GM19438 (cell line): ENCODE results near the gene GDF9.

Experiments
- ATAC-seq: cut with Tn5 transposase; IDR thresholded peaks from one replicate; pipeline ENCODE4 v1.9.1; 2021; ENCODE audit warnings: low read depth; ENCODE audit not compliant: unreplicated experiment

GDF9 gene

DNA sequence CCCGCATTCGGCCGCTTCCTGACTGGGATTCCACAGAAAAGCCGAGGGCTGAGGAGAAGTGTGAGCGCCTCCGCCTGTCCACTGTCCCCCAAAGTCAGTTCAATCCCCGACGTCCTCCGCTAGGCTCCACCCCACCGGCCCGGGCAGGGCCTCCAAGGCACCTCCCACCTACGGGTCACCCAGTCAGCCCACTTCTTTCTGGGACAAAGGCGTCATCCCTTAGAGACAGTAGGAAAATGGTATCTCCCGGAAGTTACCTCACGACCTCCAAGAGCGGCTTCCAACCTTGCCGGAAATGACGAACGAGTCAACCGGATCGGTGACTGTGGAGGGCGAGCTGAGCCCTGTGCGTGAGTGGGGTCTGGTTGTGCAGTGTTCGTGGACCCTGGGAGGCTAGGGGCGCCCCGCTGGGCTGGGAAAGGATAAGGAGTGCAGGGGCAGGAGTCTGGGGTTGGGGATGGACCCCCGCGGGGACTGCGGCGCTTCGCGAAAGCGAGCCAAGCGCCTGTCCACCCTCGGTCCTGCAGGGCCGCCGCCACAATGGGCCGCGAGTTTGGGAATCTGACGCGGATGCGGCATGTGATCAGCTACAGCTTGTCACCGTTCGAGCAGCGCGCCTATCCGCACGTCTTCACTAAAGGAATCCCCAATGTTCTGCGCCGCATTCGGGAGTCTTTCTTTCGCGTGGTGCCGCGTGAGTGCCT, at the start of gene GDF9, which contains the start of gene UQCRQ:
Gene GDF9, minus strand, starts transcription at position 128 of the 704 bp plus-strand sequence. CDS start 1,936 bp downstream, outside the sequence.
Gene UQCRQ, plus strand, starts transcription at position 301 of the 704 bp plus-strand sequence. Its CDS starts 240 bp downstream, at position 541.
- peak; percentile 98 for ATAC-seq

GRCh38 chr5:132915681-132916080, 49.4 kb upstream of the GDF9 start:
- ATAC-seq, result no peak

- no peak for ATAC-seq
Observed at GRCh38 chr5:132909702-132910101, 43.4 kb upstream of the GDF9 start.

DNA sequence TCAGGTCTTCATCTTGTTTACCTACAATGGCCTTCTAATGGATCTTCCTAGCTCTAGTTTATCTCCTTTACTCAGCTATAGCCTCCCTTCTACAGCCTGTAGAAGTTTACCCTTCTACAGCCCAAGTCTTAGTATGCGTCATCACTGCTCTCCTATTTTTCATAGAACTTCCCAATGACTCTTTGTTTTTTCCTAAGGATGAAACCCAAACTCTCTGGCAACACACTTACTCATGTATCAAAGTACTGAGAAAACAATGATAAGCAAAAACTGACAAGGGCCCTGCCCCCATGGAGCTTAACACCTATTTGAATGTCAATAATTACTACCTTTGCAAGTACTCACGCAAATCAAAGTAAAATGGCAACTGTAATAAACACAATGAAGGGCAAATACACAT, 40.9 kb upstream of the GDF9 start:
- no peak for ATAC-seq

GRCh38 chr5:132905938-132906337, 39.7 kb upstream of the GDF9 start:
- no peak for ATAC-seq

- no peak for ATAC-seq
Observed at GRCh38 chr5:132901730-132902129, 35.5 kb upstream of the GDF9 start.

- ATAC-seq, result no peak
Observed at GRCh38 chr5:132901036-132901435, 34.8 kb upstream of the GDF9 start.

DNA sequence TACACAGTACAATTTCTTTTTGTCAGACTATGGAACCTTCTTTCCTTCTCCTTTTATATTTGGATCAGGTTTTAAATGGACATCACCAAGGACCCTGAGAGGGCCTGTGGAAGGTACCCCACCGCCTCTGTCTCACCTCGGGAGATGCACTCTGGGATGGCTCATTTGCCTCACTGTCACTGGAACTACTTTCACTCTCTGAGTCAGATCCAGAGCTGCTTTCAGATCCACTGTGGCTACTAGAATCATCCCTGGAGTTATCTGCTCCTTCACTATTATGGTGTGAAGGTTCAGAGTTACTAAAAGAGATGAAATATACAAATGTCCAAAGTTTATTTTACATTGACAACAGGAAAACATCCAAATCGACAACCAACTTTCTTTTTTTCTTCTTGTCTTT, 31.8 kb upstream of the GDF9 start:
- ATAC-seq, result no peak

- ATAC-seq, result no peak
Observed at GRCh38 chr5:132896685-132897084, 30.4 kb upstream of the GDF9 start.

DNA sequence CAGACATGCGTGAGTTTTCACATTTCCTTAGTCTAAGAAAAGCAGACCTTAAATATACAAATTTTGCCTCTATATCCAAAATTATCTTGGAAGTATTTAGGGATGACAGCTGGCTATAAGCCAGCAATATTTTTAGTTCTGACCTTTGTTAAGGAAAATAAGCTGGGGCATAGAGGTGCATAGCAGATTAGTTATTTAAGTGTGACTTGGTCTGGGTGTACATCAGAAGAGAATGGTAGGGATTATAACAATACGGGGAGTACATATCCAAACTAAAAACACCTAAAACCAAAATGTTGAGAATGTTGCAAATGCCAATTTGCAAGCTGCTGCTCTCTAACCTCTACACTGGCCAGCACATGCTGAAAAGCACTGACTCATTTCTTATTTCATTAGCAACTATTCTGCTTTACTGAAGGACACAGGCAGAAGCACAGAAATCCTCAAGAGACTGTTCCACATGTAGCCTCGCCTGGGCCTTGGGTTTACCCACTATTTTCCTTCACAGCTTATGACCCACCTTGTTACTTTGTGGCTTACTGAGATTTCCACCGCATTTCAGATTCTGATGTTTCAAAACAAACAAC, 29.5 kb upstream of the GDF9 start:
- no peak for ATAC-seq

DNA sequence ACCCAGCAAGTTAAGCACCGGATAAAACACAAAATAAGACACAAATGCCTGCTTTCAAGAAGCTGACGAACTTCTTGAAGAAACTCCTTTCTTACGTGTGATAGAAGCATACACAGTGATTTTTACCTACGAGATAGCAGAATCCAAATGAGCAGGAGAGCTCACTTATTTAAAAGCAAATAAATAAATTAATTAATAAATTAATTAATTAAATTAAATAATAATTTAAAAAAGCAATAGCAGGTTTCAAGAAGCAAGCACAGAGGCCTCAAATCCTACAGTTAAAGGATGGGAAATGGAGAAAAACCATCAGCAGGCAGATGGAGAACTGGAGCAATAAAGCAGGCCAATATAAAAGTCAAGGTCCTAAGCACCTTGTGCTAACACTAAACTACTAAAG, 24.5 kb upstream of the GDF9 start:
- no peak for ATAC-seq

DNA sequence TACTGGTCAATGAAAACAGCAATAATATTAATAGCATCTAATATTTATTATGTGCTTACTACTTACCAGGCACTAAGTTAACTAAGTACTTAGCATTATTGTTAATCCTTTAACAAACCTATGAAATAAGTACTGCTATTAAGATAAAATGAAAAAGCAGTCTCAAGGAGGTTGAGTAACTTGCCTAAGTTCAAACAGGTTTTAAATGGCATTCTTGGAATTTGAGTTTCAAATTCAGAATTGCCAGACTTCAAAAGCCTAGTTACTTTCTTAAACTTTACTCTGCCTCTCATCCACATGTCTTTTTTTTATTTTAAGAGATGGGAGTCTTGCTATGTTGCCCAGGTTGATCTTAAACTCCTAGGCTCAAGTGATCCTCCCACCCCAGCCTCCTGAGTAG, 23.2 kb upstream of the GDF9 start:
- ATAC-seq, result no peak

DNA sequence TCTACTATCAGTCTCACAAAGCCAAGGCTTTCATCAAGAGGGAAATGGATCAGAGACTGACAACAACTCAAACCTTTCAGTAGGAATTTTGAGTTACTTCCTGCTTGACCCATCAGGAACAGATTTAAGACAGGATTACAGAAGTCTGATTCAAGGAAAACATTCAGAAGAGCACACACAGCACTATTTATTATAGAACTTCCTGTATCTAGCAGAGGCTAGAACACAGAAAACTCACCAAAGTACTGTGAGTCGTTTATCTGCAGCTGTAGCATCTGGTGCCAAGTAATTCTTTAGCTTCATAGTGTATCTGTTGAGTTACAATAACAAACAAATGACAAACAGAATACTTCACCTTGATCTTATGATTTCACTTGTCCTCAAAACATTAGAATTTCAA, 21.0 kb upstream of the GDF9 start:
- no peak for ATAC-seq

DNA sequence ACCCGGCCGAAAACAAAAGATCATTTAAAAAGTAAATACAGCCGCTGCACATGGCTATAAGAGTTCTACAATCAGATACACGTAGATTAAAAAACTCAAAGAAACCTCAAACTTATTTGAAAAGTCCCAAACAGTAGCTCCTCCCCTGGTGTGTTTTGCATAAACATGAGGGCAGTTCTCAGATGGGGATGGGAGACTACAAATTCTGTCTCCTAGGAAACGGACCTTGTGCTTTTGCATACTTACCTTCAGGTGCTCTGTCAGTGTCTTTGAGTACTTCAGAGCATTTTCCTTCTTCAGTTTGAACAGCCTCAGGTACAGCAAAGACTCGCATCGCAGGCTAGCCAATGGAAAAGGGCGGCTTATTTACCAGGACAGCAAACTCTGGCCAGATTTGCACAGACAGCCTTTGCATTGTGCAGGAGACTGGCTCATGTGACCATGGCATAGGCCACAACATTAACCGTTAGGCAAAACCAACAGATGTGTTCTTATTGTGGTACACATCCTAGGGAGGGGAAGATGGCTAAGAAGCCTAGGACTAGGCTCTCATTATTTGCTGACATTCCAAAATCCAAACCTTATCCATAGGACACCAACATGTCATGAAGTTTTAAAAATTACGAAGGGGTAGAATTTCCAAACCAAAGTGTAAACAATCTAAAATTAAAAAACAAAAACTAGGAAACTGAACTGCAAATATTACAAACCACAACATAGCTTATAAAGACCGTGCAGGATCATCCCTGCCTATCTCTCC, 20.0 kb upstream of the GDF9 start:
- ATAC-seq, result no peak

DNA sequence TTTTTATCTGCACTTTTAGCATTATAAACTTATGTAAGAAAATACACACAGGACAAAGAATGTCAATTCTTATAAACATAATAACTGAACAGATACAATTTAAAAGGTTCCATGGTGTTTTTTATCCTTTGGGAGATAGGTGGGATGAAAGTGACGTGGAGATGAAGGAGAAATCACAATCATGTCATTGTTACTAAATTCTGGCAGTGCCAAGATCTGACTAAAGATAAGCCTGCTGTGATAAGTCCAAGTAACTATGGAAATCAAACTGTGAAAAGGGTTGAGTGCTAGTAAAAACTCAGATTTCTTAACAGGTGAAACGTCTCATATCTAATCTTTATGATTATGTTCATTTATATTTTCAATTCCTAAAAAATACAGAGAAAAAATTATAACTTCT, 18.3 kb upstream of the GDF9 start:
- no peak for ATAC-seq

DNA sequence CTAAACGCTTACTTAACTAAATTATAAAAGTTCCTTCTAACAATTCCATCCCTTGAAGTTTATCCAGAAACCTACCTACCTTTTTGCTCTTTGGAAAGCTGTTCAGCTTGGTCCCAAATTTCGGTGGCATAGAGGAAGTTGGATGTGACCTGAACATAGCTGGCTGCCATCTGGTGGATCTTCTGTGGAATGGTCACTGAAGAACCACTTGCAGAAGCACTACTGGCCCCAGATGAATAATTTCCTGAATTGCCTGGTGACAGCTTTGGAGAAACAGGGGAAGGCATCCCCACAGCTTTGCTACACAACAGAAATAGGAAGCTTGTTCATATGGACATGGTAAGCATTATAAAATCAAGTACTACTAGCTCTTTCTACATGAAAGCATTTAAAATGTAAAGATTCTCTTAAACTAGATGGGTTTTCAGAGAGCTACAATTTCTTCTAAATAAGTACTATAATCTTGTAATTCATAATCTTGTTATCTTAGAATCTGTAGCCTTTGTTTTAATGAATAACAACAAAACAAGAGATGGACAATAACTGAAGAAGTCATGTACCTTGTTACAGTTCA, 17.1 kb upstream of the GDF9 start:
- ATAC-seq, result no peak

DNA sequence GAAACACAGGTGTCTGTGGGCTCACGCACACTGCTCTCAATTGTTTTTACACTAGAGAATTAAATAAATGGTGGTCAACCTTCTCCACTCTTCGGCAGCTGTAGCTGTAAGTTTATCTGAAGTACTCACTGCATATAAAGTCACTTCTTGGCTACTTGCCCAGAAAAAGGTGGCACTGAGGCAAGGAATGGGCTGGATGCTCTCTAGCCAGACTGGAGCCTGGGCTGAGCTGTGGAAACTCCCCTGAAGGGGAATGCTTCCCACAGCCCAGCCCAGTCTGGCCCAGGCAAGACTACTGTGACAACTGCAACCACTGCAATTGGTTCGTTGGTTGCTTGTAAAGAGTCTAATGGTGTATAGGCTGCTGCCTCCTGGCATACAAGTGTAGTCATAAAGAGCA, 11.7 kb upstream of the GDF9 start:
- no peak for ATAC-seq

GRCh38 chr5:132877466-132877865, 11.2 kb upstream of the GDF9 start:
- no peak for ATAC-seq

DNA sequence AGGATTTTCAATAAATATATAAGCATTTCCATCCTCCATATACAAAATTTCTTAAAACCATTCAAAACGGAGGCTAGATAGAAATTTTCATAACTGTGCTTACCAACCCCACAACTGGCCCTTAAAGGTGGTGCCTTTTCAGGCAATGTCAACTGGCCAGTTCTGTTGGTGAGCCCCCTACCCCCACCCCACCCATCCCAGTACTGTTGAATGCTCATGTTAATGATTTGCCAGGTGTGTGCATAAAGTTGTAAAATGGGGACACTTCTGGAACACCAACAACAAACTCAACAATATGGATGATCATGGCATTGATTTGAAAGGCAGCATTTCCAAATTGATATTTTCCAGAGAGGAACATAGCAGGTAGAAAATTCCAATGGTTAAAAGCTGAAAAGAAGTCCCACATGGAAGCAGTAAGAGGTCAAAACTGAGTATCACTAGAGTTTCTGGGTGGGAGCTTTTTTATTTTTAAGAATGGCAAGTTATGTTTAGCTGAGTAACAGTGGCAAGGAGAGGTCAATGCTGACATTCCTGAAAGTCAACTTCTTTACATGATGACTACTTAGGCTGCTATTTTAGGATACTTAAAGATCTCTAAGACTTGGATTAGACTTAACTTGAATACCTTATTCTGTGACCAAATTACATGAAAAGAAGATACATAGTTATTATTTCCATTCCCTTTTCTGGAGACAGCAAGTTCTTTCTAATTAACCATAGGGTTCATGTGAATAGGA, 9.9 kb upstream of the GDF9 start:
- no peak for ATAC-seq

- no peak for ATAC-seq
Observed at GRCh38 chr5:132873930-132874271, 7.6 kb upstream of the GDF9 start.
